ENCODE measurements around the gene ATP2B2.

The ATP2B2 gene

GRCh38 chr3:10344944-10345575 is 160.3 kb downstream of the ATP2B2 start:
- peaks cover 13% of the 10 kb centered on the region for H3K4me1 Mint-ChIP-seq
- H3K27me3 Mint-ChIP-seq, result peaks cover 12% of the 10 kb centered on the region
- no peaks in the 10 kb centered on the region for H3K36me3 Mint-ChIP-seq
- H3K4me3 Mint-ChIP-seq, result no peak overlapping the region
- H3K27ac Mint-ChIP-seq, result peak overlapping the region; percentile 40
- no peak for ATAC-seq
- no peaks in the 10 kb centered on the region for H3K9me3 Mint-ChIP-seq

GRCh38 chr3:10344147-10344943 is 161.0 kb downstream of the ATP2B2 start:
- peaks cover 12% of the 10 kb centered on the region for H3K27me3 Mint-ChIP-seq
- H3K27ac Mint-ChIP-seq, result peak overlapping the region; percentile 9
- peaks cover 13% of the 10 kb centered on the region for H3K4me1 Mint-ChIP-seq
- no peak overlapping the region for H3K4me3 Mint-ChIP-seq
- no peaks in the 10 kb centered on the region for H3K9me3 Mint-ChIP-seq
- H3K36me3 Mint-ChIP-seq, result no peaks in the 10 kb centered on the region
- ATAC-seq, result peak; percentile 52

- Mint-ChIP-seq H3K4me3 (no peak overlapping the region), H3K9me3 (no peaks in the 10 kb centered on the region), H3K27ac (peak overlapping the region; percentile 9), H3K4me1 (peaks cover 13% of the 10 kb centered on the region), H3K27me3 (peaks cover 12% of the 10 kb centered on the region), H3K36me3 (no peaks in the 10 kb centered on the region)
- ATAC-seq, result no peak
Measured at GRCh38 chr3:10343526-10343925, 161.9 kb downstream of the ATP2B2 start.

GRCh38 chr3:10342781-10343180 is 162.6 kb downstream of the ATP2B2 start:
- H3K4me1 Mint-ChIP-seq, result peaks cover 19% of the 10 kb centered on the region

GRCh38 chr3:10341901-10342398 is 163.4 kb downstream of the ATP2B2 start:
- H3K4me3 Mint-ChIP-seq, result no peak overlapping the region
- H3K4me1 Mint-ChIP-seq, result peaks cover 23% of the 10 kb centered on the region
- no peak for ATAC-seq
- H3K36me3 Mint-ChIP-seq, result no peaks in the 10 kb centered on the region
- H3K9me3 Mint-ChIP-seq, result no peaks in the 10 kb centered on the region
- peaks cover 12% of the 10 kb centered on the region for H3K27me3 Mint-ChIP-seq
- H3K27ac Mint-ChIP-seq, result no peak overlapping the region

More at GRCh38 chr3:10342781-10343180, 162.6 kb downstream of the ATP2B2 start:
- Mint-ChIP-seq H3K4me3 (no peak overlapping the region), H3K27ac (no peak overlapping the region), H3K9me3 (no peaks in the 10 kb centered on the region), H3K27me3 (peaks cover 12% of the 10 kb centered on the region), H3K36me3 (no peaks in the 10 kb centered on the region)
- ATAC-seq, result no peak

- Mint-ChIP-seq H3K36me3 (no peaks in the 10 kb centered on the region), H3K27ac (no peak overlapping the region), H3K4me3 (no peak overlapping the region), H3K27me3 (peaks cover 12% of the 10 kb centered on the region), H3K4me1 (peaks cover 23% of the 10 kb centered on the region), H3K9me3 (no peaks in the 10 kb centered on the region)
- no peak for ATAC-seq
Measured at GRCh38 chr3:10340476-10340875, 164.9 kb downstream of the ATP2B2 start.

- Mint-ChIP-seq H3K4me1 (peaks cover 22% of the 10 kb centered on the region), H3K9me3 (no peaks in the 10 kb centered on the region), H3K27me3 (peaks cover 12% of the 10 kb centered on the region), H3K27ac (no peak overlapping the region), H3K36me3 (no peaks in the 10 kb centered on the region), H3K4me3 (no peak overlapping the region)
- no peak for ATAC-seq
Measured at GRCh38 chr3:10340046-10340445, 165.3 kb downstream of the ATP2B2 start.

GRCh38 chr3:10339376-10339955 is 165.9 kb downstream of the ATP2B2 start:
- no peak overlapping the region for H3K4me3 Mint-ChIP-seq

GRCh38 chr3:10338591-10339353 is 166.6 kb downstream of the ATP2B2 start:
- Mint-ChIP-seq H3K27me3 (peaks cover 5% of the 10 kb centered on the region), H3K4me1 (peaks cover 19% of the 10 kb centered on the region), H3K9me3 (no peaks in the 10 kb centered on the region), H3K36me3 (no peaks in the 10 kb centered on the region), H3K4me3 (no peak overlapping the region), H3K27ac (peak overlapping the region; percentile 34)
- ATAC-seq, result no peak

More at GRCh38 chr3:10339376-10339955, 165.9 kb downstream of the ATP2B2 start:
- no peaks in the 10 kb centered on the region for H3K9me3 Mint-ChIP-seq
- H3K27me3 Mint-ChIP-seq, result peaks cover 12% of the 10 kb centered on the region
- no peak for ATAC-seq
- peaks cover 23% of the 10 kb centered on the region for H3K4me1 Mint-ChIP-seq
- no peak overlapping the region for H3K27ac Mint-ChIP-seq
- H3K36me3 Mint-ChIP-seq, result no peaks in the 10 kb centered on the region

- Mint-ChIP-seq H3K27ac (peak overlapping the region; percentile 34), H3K9me3 (no peaks in the 10 kb centered on the region), H3K27me3 (no peaks in the 10 kb centered on the region), H3K4me1 (peaks cover 25% of the 10 kb centered on the region), H3K4me3 (no peak overlapping the region), H3K36me3 (no peaks in the 10 kb centered on the region)
- no peak for ATAC-seq
Measured at GRCh38 chr3:10338164-10338470, 167.3 kb downstream of the ATP2B2 start.

GRCh38 chr3:10337323-10338163 is 167.8 kb downstream of the ATP2B2 start:
- H3K9me3 Mint-ChIP-seq, result no peaks in the 10 kb centered on the region
- no peaks in the 10 kb centered on the region for H3K36me3 Mint-ChIP-seq
- ATAC-seq, result peak; percentile 14
- peak overlapping the region; percentile 34 for H3K27ac Mint-ChIP-seq
- H3K4me1 Mint-ChIP-seq, result peaks cover 31% of the 10 kb centered on the region
- H3K4me3 Mint-ChIP-seq, result no peak overlapping the region
- no peaks in the 10 kb centered on the region for H3K27me3 Mint-ChIP-seq

- Mint-ChIP-seq H3K27ac (no peak overlapping the region), H3K4me1 (peaks cover 35% of the 10 kb centered on the region), H3K9me3 (no peaks in the 10 kb centered on the region), H3K36me3 (no peaks in the 10 kb centered on the region), H3K27me3 (no peaks in the 10 kb centered on the region), H3K4me3 (no peak overlapping the region)
- no peak for ATAC-seq
Measured at GRCh38 chr3:10336761-10337160, 168.6 kb downstream of the ATP2B2 start.

- H3K4me3 Mint-ChIP-seq, result no peak overlapping the region
- H3K27ac Mint-ChIP-seq, result no peak overlapping the region
- no peaks in the 10 kb centered on the region for H3K9me3 Mint-ChIP-seq
- H3K4me1 Mint-ChIP-seq, result peaks cover 35% of the 10 kb centered on the region
- no peaks in the 10 kb centered on the region for H3K36me3 Mint-ChIP-seq
- no peak for ATAC-seq
- no peaks in the 10 kb centered on the region for H3K27me3 Mint-ChIP-seq
Measured at GRCh38 chr3:10335871-10336622, 169.3 kb downstream of the ATP2B2 start.

GRCh38 chr3:10335190-10335738 is 170.1 kb downstream of the ATP2B2 start:
- H3K4me1 Mint-ChIP-seq, result peaks cover 35% of the 10 kb centered on the region
- H3K9me3 Mint-ChIP-seq, result no peaks in the 10 kb centered on the region
- H3K27ac Mint-ChIP-seq, result no peak overlapping the region
- ATAC-seq, result no peak
- no peak overlapping the region for H3K4me3 Mint-ChIP-seq
- no peaks in the 10 kb centered on the region for H3K36me3 Mint-ChIP-seq
- H3K27me3 Mint-ChIP-seq, result no peaks in the 10 kb centered on the region

All from stimulated activated memory B cell treated with anti-CD40 and anti-IgM and Interleukin-4, amounts not matched to agents 10 μg/mL and 1 μg/mL and 100 μg/mL, for 72 hours (primary cell).